ENCODE results near the gene PRDM15. TPM values are rescaled to one million over a fixed set of nuclear protein-coding genes. Genes with fewer than 3 reads are reported as not detected.

Gene PRDM15
- total RNA-seq, 2 donors from 2014 or later = 12.1 to 14.6 TPM

DNA sequence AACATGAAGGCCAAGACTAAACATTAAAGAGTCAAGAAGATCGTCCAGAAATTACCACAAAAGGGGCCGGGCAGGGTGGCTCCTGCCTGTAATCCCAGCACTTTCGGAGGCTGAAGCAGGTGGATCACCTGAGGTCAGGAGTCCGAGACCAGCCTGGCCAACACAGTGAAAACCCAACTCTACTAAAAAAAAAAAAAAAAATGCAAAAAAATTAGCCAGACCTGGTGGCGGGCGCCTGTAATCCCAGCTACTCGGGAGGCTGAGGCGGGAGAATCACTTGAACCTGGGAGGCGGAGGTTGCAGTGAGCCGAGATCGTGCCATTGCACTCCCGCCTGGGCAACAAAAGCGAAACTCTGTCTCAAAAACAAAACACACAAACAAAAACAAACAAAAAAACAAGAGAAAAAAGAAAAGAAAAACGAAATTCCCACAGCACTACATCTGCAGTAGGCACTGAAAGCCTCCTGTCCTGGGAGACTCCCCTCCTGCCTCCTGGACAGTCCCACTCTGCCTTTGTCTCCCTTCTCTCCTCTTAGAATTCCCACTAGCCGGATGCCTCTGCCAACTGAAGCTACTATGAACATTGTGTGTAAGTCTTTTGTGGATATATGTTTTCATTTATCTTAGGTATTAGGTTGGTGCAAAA is 94.6 kb downstream of the PRDM15 start:
- ATAC-seq (replicated peaks in 1 of 2) (no peak), DNase-seq (no peak)
- no peak overlapping the region for H3K27ac Mint-ChIP-seq
- H3K9me3 Mint-ChIP-seq = no peaks in the 10 kb centered on the region
- no peaks in the 10 kb centered on the region for H3K36me3 Mint-ChIP-seq (ENCODE audit: insufficient read depth in 2 of 2)
- H3K27me3 Mint-ChIP-seq (ENCODE audit: low read depth) = peaks cover 41% of the 10 kb centered on the region
- peaks cover 13% of the 10 kb centered on the region for H3K4me1 Mint-ChIP-seq (ENCODE audit: low read depth)
- no peak overlapping the region for H3K4me3 Mint-ChIP-seq

GRCh38 chr21:41783476-41784180 is 95.5 kb downstream of the PRDM15 start:
- no peak overlapping the region for H3K27ac Mint-ChIP-seq
- DNase-seq = peak in 1 of 2 donors; percentile 17
- H3K9me3 Mint-ChIP-seq = no peaks in the 10 kb centered on the region
- H3K36me3 Mint-ChIP-seq (ENCODE audit: insufficient read depth in 2 of 2) = no peaks in the 10 kb centered on the region
- H3K27me3 Mint-ChIP-seq (ENCODE audit: low read depth) = peaks cover 46% of the 10 kb centered on the region
- peak in 1 of 2 donors; percentile 70 for ATAC-seq (replicated peaks in 1 of 2)
- H3K4me3 Mint-ChIP-seq = peak overlapping the region in 1 of 2 donors; percentile 18
- H3K4me1 Mint-ChIP-seq (ENCODE audit: low read depth) = peaks cover 15% of the 10 kb centered on the region

GRCh38 chr21:41781050-41781410 is 98.1 kb downstream of the PRDM15 start:
- no peaks in the 10 kb centered on the region for H3K36me3 Mint-ChIP-seq (ENCODE audit: insufficient read depth in 2 of 2)
- no peak overlapping the region for H3K4me3 Mint-ChIP-seq
- peaks cover 19% of the 10 kb centered on the region for H3K4me1 Mint-ChIP-seq (ENCODE audit: low read depth)
- DNase-seq (no peak), ATAC-seq (replicated peaks in 1 of 2) (no peak)
- no peak overlapping the region for H3K27ac Mint-ChIP-seq
- peaks cover 59% of the 10 kb centered on the region for H3K27me3 Mint-ChIP-seq (ENCODE audit: low read depth)
- no peaks in the 10 kb centered on the region for H3K9me3 Mint-ChIP-seq

- peaks cover 19% of the 10 kb centered on the region for H3K4me1 Mint-ChIP-seq (ENCODE audit: low read depth)
- no peak overlapping the region for H3K27ac Mint-ChIP-seq
- DNase-seq = no peak
- no peak overlapping the region for H3K4me3 Mint-ChIP-seq
- H3K36me3 Mint-ChIP-seq (ENCODE audit: insufficient read depth in 2 of 2) = no peaks in the 10 kb centered on the region
- no peaks in the 10 kb centered on the region for H3K9me3 Mint-ChIP-seq
- ATAC-seq (replicated peaks in 1 of 2) = no peak
- H3K27me3 Mint-ChIP-seq (ENCODE audit: low read depth) = peaks cover 65% of the 10 kb centered on the region
Observed at GRCh38 chr21:41780337-41781049, 98.7 kb downstream of the PRDM15 start.

DNA sequence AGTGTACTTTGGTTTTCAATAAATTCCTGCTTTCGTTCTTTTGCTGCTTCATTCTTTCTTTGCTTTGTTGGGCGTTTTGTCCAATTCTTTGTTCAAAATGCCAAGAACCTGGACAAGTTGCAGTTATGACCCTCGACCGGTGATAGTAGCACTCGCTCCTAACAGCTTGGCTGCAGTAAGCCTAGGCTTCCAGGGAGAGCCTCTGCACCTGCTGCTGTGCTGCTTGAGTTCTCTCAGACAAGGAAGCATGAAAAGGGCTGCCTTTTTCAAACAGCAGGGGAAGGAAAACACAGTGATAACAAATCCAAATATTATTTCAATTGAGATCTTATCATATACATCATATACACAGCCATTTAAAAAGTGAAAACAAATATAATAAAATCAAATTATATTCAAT is 99.5 kb downstream of the PRDM15 start:
- peaks cover 19% of the 10 kb centered on the region for H3K4me1 Mint-ChIP-seq (ENCODE audit: low read depth)
- H3K9me3 Mint-ChIP-seq = no peaks in the 10 kb centered on the region
- ATAC-seq (replicated peaks in 1 of 2) (no peak), DNase-seq (no peak)
- H3K36me3 Mint-ChIP-seq (ENCODE audit: insufficient read depth in 2 of 2) = no peaks in the 10 kb centered on the region
- peaks cover 69% of the 10 kb centered on the region for H3K27me3 Mint-ChIP-seq (ENCODE audit: low read depth)
- H3K27ac Mint-ChIP-seq = no peak overlapping the region
- H3K4me3 Mint-ChIP-seq = no peak overlapping the region

DNA sequence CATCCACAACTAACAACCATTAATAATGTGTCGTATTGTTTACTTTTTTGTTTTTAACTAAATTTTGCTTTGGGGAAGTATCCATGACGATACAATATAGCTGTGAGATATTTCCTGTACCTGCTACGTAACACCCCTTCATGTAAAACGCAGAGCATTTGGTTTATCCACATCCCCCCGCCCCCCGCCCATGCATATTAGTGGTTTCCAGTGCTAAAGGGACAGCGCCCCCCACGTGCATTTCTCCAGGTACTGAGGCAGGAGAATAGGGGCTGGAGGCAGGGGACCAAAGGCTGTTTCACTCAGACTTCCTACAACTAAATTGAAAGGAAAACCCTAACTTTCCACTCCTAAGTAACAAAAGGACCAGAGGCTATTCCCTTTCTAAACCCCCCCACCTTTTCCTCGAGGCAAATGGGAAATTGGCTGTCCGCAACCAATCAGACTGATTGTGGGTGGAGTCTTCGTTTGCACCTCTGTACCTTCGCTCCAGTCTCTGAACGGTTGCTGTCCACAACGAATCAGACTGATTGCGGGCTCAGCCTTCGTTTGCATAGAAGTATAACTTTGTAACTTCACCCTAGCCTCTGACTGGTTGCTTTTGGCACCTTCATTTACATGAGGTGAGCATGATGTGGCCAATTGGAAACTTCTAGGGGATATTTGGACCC is 100.1 kb downstream of the PRDM15 start:
- Mint-ChIP-seq H3K27ac (no peak overlapping the region), H3K9me3 (no peaks in the 10 kb centered on the region), H3K36me3 (ENCODE audit: insufficient read depth in 2 of 2) (no peaks in the 10 kb centered on the region), H3K4me1 (ENCODE audit: low read depth) (peaks cover 16% of the 10 kb centered on the region), H3K27me3 (ENCODE audit: low read depth) (peaks cover 69% of the 10 kb centered on the region), H3K4me3 (no peak overlapping the region)
- DNase-seq = no peak
- no peak for ATAC-seq (replicated peaks in 1 of 2)

GRCh38 chr21:41777951-41778815 is 101.0 kb downstream of the PRDM15 start:
- Mint-ChIP-seq H3K36me3 (ENCODE audit: insufficient read depth in 2 of 2) (no peaks in the 10 kb centered on the region), H3K27ac (no peak overlapping the region), H3K4me3 (no peak overlapping the region), H3K9me3 (no peaks in the 10 kb centered on the region), H3K4me1 (ENCODE audit: low read depth) (peaks cover 7% of the 10 kb centered on the region), H3K27me3 (ENCODE audit: low read depth) (peaks cover 66% of the 10 kb centered on the region)
- DNase-seq (peak in 1 of 2 donors; percentile 32), ATAC-seq (replicated peaks in 1 of 2) (no peak)

- DNase-seq (no peak), ATAC-seq (replicated peaks in 1 of 2) (no peak)
- Mint-ChIP-seq H3K27ac (no peak overlapping the region), H3K36me3 (ENCODE audit: insufficient read depth in 2 of 2) (no peaks in the 10 kb centered on the region), H3K4me1 (ENCODE audit: low read depth) (peaks cover 5% of the 10 kb centered on the region), H3K9me3 (no peaks in the 10 kb centered on the region), H3K27me3 (ENCODE audit: low read depth) (peaks cover 72% of the 10 kb centered on the region), H3K4me3 (no peak overlapping the region)
Observed at GRCh38 chr21:41776778-41777177, 102.4 kb downstream of the PRDM15 start.

DNA sequence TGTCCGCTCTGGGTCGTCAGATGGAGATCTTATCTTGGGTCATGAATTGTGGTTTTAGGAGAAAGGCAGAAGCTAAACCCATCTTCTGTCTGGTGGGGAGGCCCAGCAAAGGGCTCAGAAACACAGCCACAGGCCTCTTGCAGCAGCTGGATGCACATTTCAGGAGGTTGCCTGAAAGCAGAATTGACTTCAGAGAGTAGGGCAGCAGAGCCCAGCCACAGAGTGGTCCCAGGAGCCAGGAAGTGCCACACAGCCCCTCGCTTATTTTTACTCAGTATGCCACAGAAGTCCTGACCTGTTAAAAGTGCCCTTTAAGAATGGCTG is 104.0 kb downstream of the PRDM15 start:
- ATAC-seq (replicated peaks in 1 of 2) (no peak), DNase-seq (no peak)
- Mint-ChIP-seq H3K4me1 (ENCODE audit: low read depth) (peaks cover 5% of the 10 kb centered on the region), H3K4me3 (no peak overlapping the region), H3K9me3 (no peaks in the 10 kb centered on the region), H3K36me3 (ENCODE audit: insufficient read depth in 2 of 2) (no peaks in the 10 kb centered on the region), H3K27me3 (ENCODE audit: low read depth) (peaks cover 64% of the 10 kb centered on the region), H3K27ac (no peak overlapping the region)

- H3K27ac Mint-ChIP-seq = no peak overlapping the region
- ATAC-seq (replicated peaks in 1 of 2) (no peak), DNase-seq (no peak)
- H3K4me3 Mint-ChIP-seq = no peak overlapping the region
- peaks cover 5% of the 10 kb centered on the region for H3K4me1 Mint-ChIP-seq (ENCODE audit: low read depth)
- peaks cover 65% of the 10 kb centered on the region for H3K27me3 Mint-ChIP-seq (ENCODE audit: low read depth)
- no peaks in the 10 kb centered on the region for H3K36me3 Mint-ChIP-seq (ENCODE audit: insufficient read depth in 2 of 2)
- H3K9me3 Mint-ChIP-seq = no peaks in the 10 kb centered on the region
Observed at GRCh38 chr21:41774467-41775148, 104.5 kb downstream of the PRDM15 start.

GRCh38 chr21:41772351-41773080 is 106.6 kb downstream of the PRDM15 start:
- peaks cover 73% of the 10 kb centered on the region for H3K27me3 Mint-ChIP-seq (ENCODE audit: low read depth)
- no peak overlapping the region for H3K4me3 Mint-ChIP-seq
- peaks cover 17% of the 10 kb centered on the region for H3K4me1 Mint-ChIP-seq (ENCODE audit: low read depth)
- no peaks in the 10 kb centered on the region for H3K9me3 Mint-ChIP-seq
- no peaks in the 10 kb centered on the region for H3K36me3 Mint-ChIP-seq (ENCODE audit: insufficient read depth in 2 of 2)
- ATAC-seq (replicated peaks in 1 of 2) = no peak
- no peak for DNase-seq
- no peak overlapping the region for H3K27ac Mint-ChIP-seq

DNA sequence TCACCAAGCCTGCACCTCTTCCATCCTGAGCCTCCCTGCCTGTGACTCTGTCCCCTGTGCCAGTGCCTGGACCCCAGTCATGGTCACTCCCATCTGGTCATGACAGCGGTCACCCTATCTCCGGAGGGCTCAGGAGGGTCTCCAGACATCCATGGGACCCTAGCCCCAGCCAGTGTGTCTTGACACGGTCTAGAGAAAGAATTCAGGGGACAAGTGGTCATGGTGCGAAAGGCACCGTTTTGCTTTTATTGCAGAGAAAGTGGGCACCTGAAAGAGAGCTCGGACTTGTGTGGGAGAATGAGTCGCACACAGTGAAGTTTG is 107.6 kb downstream of the PRDM15 start:
- DNase-seq (no peak), ATAC-seq (replicated peaks in 1 of 2) (no peak)
- Mint-ChIP-seq H3K9me3 (no peaks in the 10 kb centered on the region), H3K4me1 (ENCODE audit: low read depth) (peaks cover 23% of the 10 kb centered on the region), H3K4me3 (no peak overlapping the region), H3K27me3 (ENCODE audit: low read depth) (peaks cover 75% of the 10 kb centered on the region), H3K36me3 (ENCODE audit: insufficient read depth in 2 of 2) (peaks cover 0 to 3% of the 10 kb centered on the region in 2 donors), H3K27ac (no peak overlapping the region)
